Natural killer cell (primary cell): ENCODE results near the gene SMARCC1. TPM values are rescaled to one million over a fixed set of nuclear protein-coding genes. Genes with fewer than 3 reads are reported as not detected.

Experiments used
- ATAC-seq, 3 donors: fragments of 150-1000 bp in 2 of 3; fragments of 200-7000 bp in 1 of 3; cut with Tn5 transposase; 1 replicate in 1 of 3; 2 replicates in 2 of 3; pipeline ENCODE4 v1.10.0; 2021; ENCODE audit warnings: mild to moderate bottlenecking in 2 of 3, moderate library complexity in 2 of 3
- DNase-seq, 2 donors: peaks; one replicate each; pipeline versions ENCODE4 v3.0.0 to v3.0.0-alpha.2; 2013 to 2021; ENCODE audit warnings: mixed read lengths in 1 of 2
- H3K27ac ChIP-seq: one replicate; pipeline ENCODE4 v1.5.1; 2013; ENCODE audit warnings: mild to moderate bottlenecking, low read length
- H3K27me3 ChIP-seq: one replicate; pipeline ENCODE4 v1.6.1; 2013; ENCODE audit warnings: low read length; ENCODE audit not compliant: control insufficient read depth, insufficient read depth
- H3K36me3 ChIP-seq: one replicate; pipeline ENCODE4 v1.6.1; 2013; ENCODE audit warnings: low read length; ENCODE audit not compliant: control insufficient read depth, insufficient read depth
- H3K4me1 ChIP-seq: one replicate; pipeline ENCODE4 v1.6.1; 2013; ENCODE audit warnings: low read length; ENCODE audit not compliant: control insufficient read depth, insufficient read depth
- H3K4me3 ChIP-seq: one replicate; pipeline ENCODE4 v1.5.1; 2013; ENCODE audit warnings: low read length
- H3K9me3 ChIP-seq: one replicate; pipeline ENCODE4 v1.6.1; 2013; ENCODE audit warnings: low read length; ENCODE audit not compliant: control insufficient read depth, insufficient read depth
- H3K27ac Mint-ChIP-seq, 2 donors: one replicate each; pipeline ENCODE4 v1.8.0; 2022; ENCODE audit warnings: mild to moderate bottlenecking in 2 of 2, mixed read lengths in 2 of 2, moderate library complexity in 1 of 2
- H3K27me3 Mint-ChIP-seq, 2 donors: one replicate each; pipeline ENCODE4 v1.8.0; 2022; ENCODE audit warnings: low read depth in 2 of 2, mixed read lengths in 2 of 2
- H3K36me3 Mint-ChIP-seq: one replicate; pipeline ENCODE4 v1.8.0; 2022; ENCODE audit warnings: mixed read lengths
- H3K4me1 Mint-ChIP-seq, 2 donors: one replicate each; pipeline ENCODE4 v1.8.0; 2022; ENCODE audit warnings: mixed read lengths in 2 of 2
- H3K4me3 Mint-ChIP-seq: one replicate; pipeline ENCODE4 v1.8.0; 2022; ENCODE audit warnings: mild to moderate bottlenecking, moderate library complexity, mixed read lengths
- H3K9me3 Mint-ChIP-seq, 2 donors: one replicate each; pipeline ENCODE4 v1.8.0; 2022; ENCODE audit warnings: mixed read lengths in 2 of 2
- WGBS: methylation state at CpG from one replicate; pipeline ENCODE4 v1.1.7; 2013; ENCODE audit warnings: missing lambda C conversion rate; ENCODE audit not compliant: insufficient coverage; 5-methylcytosine and 5-hydroxymethylcytosine counted together
- intact Hi-C: fragments of 100-400 bp; cut with micrococcal nuclease; formaldehyde crosslinking; loops from one replicate; pipeline ENCODE4 v1.14.2; 2022
- total RNA-seq, 4 donors: library from RNA; stranded (reverse); fragments of 120-200 nt in 1 of 4; gene quantifications; one replicate each; pipeline versions ENCODE4 v1.2.3 to v1.2.4, GENCODE V29; 2013 to 2022
- TF ChIP-seq, protein P1 (sequence below): fragments of 200-600 bp; IDR thresholded peaks from one replicate; pipeline ENCODE4 v1.8.0; 2022; ENCODE audit warnings: antibody characterized with exemption

Gene SMARCC1
- total RNA-seq, 3 donors from 2014 or later (not counting 1 experiment from before 2014, with no cell fraction given) = 96.1 to 108 (median 102) TPM

DNA sequence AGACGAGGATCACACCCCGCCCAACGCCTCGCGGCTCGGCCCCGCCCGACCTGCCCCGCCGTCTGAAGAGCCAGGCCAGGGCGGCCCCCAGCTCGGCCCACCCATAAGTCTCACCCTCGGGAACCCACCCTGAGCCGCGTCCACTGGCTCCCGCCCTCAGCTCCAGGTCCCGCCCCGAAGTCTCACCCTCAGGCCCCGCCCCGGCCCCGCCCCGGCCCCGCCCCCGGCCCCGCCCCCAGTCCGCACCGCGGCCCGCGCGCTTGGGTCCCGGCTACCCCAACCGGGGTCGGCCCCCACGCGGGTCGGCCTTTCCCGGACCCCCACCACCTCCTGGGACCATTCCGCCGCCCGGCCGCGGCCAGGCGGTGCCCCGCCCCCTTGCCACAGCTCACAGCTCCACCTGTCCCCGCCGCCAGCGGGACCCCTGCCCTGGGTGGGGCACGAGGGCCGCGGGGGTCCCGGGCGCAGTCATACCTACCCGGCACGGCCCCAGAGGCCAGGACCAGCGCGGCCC is 203.5 kb downstream of the SMARCC1 start:
- intact Hi-C loops = no loop called here
- Histone ChIP-seq H3K4me1 (peaks cover 13% of the 10 kb centered on the region), H3K4me3 (peak overlapping the region; percentile 24), H3K36me3 (no peaks in the 10 kb centered on the region), H3K27me3 (peaks cover 21% of the 10 kb centered on the region), H3K27ac (no peak overlapping the region), H3K9me3 (no peaks in the 10 kb centered on the region)
- ATAC-seq (peak; percentile 79 to 83 (median 80)), DNase-seq (peak; percentile 36 to 60)
- Mint-ChIP-seq H3K4me3 (peak overlapping the region; percentile 79), H3K9me3 (no peaks in the 10 kb centered on the region), H3K4me1 (no peaks in the 10 kb centered on the region), H3K27me3 (peaks cover 8 to 10% of the 10 kb centered on the region in 2 donors), H3K36me3 (no peaks in the 10 kb centered on the region), H3K27ac (no peak overlapping the region)
- TF ChIP-seq, protein P1, sequence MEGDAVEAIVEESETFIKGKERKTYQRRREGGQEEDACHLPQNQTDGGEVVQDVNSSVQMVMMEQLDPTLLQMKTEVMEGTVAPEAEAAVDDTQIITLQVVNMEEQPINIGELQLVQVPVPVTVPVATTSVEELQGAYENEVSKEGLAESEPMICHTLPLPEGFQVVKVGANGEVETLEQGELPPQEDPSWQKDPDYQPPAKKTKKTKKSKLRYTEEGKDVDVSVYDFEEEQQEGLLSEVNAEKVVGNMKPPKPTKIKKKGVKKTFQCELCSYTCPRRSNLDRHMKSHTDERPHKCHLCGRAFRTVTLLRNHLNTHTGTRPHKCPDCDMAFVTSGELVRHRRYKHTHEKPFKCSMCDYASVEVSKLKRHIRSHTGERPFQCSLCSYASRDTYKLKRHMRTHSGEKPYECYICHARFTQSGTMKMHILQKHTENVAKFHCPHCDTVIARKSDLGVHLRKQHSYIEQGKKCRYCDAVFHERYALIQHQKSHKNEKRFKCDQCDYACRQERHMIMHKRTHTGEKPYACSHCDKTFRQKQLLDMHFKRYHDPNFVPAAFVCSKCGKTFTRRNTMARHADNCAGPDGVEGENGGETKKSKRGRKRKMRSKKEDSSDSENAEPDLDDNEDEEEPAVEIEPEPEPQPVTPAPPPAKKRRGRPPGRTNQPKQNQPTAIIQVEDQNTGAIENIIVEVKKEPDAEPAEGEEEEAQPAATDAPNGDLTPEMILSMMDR = no peak
- WGBS = under 1% methylated on average over 52 of the region's 57 CpGs

DNA sequence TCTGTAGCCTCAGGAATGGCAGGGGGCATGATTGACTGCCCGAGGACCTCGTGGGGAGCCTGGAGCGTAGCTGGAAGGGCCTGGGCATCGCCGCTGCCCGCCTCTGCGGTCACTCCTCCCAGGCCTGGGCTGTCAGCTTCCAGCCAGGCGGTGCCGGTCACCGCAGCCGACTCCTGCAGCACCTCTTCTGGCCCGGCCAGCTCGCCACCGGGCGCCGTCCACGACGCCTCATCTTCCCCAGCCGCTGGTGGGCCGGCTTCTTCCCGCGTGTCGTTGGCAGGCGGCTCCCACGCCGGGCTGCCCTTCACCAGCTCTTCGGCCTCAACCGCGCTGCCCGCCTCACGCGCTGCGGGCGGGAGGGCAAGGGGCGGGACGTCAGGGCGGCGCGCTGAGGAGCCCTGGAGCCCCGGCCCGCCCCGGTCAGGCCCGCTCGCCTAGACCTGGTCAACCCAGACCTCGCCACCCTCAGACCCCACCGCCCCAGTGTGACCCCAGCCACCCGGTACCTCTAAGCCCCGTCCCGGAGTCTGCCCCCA is 204.0 kb downstream of the SMARCC1 start:
- 6% methylated on average over 49 of the region's 49 CpGs for WGBS
- H3K4me1 ChIP-seq = peaks cover 13% of the 10 kb centered on the region
- no peaks in the 10 kb centered on the region for H3K36me3 ChIP-seq
- H3K27me3 ChIP-seq = peaks cover 21% of the 10 kb centered on the region
- ATAC-seq = peak; percentile 18 to 46 (median 45)
- H3K4me3 ChIP-seq = peak overlapping the region; percentile 24
- no peak overlapping the region for H3K27ac Mint-ChIP-seq
- intact Hi-C loops = no loop called here
- H3K27me3 Mint-ChIP-seq = peaks cover 12 to 13% of the 10 kb centered on the region in 2 donors
- peak overlapping the region; percentile 79 for H3K4me3 Mint-ChIP-seq
- TF ChIP-seq, protein P1 = no peak
- no peaks in the 10 kb centered on the region for H3K4me1 Mint-ChIP-seq
- H3K9me3 Mint-ChIP-seq = no peaks in the 10 kb centered on the region
- DNase-seq = no peak
- no peak overlapping the region for H3K27ac ChIP-seq
- no peaks in the 10 kb centered on the region for H3K36me3 Mint-ChIP-seq
- no peaks in the 10 kb centered on the region for H3K9me3 ChIP-seq

DNA sequence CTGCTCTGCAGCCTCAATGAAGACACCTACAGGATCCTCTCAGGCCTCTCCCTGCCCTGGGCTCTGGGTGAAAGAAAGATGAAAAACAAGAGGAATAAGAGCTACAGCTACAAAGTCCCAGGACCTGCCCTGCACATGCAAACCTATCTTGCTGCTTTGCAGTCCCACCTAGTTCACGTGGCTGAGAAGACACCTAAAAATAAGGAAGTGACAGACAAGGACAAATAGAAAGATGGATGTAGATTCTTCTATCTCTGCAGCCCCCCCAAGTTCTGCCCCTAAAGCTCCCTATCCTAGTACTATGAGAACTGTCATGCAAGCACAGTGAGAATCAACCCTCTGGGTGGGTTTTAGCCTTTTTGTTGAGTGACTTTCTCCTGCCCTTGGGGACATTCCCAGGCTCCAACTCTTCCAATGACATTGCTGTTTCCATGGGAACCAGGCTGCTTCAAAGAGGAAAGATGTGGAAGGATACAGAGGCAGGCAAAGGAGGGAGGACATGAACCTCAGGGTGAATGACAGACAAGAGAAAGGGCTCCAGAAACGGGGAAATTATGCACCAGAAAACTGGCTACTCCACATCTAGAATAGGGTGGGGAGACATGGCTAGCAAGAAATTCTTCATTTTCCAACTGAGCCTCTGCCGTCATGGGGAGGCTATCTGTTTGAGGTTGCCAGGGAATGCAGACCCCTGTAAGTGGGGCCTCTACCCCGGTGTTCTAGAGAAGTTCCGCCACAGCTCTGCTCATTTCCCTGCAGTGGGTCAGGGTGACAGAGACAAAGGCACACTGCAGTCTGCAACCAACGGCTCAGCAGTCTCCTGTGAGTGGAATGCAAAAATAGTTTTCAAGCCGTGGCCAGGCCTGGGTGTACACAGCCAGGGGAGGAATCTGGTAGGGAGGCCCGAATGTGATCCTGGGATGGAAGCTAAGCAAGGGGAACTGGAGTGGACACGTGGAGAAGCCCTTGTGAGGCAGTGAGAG is 208.2 kb downstream of the SMARCC1 start:
- Histone ChIP-seq H3K4me1 (peaks cover 7% of the 10 kb centered on the region), H3K4me3 (no peak overlapping the region), H3K27ac (no peak overlapping the region), H3K36me3 (no peaks in the 10 kb centered on the region), H3K27me3 (peaks cover 10% of the 10 kb centered on the region), H3K9me3 (no peaks in the 10 kb centered on the region)
- no peak for ATAC-seq
- Mint-ChIP-seq H3K36me3 (no peaks in the 10 kb centered on the region), H3K27ac (no peak overlapping the region), H3K27me3 (peaks cover 14 to 23% of the 10 kb centered on the region in 2 donors), H3K9me3 (no peaks in the 10 kb centered on the region), H3K4me3 (no peak overlapping the region), H3K4me1 (no peaks in the 10 kb centered on the region)
- WGBS = 81% methylated on average over 9 of the region's 9 CpGs
- intact Hi-C loops = no loop called here
- no peak for DNase-seq
- TF ChIP-seq, protein P1 = no peak
